Ishikawa (cell line): ENCODE data around the gene GPR18.

Source experiments
- CREB1 ChIP-seq: IDR thresholded peaks from 2 replicates; pipeline ENCODE4 v1.6.1; 2012; ENCODE audit warnings: low read depth
- EGR1 ChIP-seq: IDR thresholded peaks from 2 replicates; pipeline ENCODE4 v1.6.1; 2012
- EP300 ChIP-seq: IDR thresholded peaks from 2 replicates; pipeline ENCODE4 v1.6.1; 2012; ENCODE audit warnings: borderline replicate concordance
- FOXM1 ChIP-seq: IDR thresholded peaks from 2 replicates; pipeline ENCODE4 v1.6.1; 2012; ENCODE audit warnings: low read depth, borderline replicate concordance
- TAF1 ChIP-seq: IDR thresholded peaks from 2 replicates; pipeline ENCODE4 v1.6.1; 2012; ENCODE audit warnings: low read depth, mild to moderate bottlenecking
- TF ChIP-seq, protein P1 (sequence below): IDR thresholded peaks from 2 replicates; pipeline ENCODE4 v1.6.1; 2012

DNA sequence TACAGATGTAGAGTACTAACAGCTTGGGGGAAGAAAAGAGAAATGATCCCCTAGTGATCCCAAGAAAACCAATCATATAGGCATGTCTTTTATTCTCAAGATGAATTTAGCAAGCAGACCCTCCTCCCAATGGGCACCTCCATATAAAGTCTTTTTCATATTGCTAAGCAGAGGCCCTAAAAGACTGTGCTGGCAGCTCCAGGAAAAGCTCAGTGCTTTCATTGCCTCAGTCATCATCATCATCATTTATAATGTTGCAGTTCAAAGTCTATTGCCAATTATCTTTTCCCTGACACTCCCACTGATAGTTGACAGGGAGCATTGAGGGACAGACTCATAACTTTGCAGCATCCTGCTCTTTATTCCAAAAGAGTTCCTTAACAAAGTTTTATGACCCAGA is 36.0 kb upstream of the GPR18 start:
- TF ChIP-seq EP300: no peak
- TF ChIP-seq, protein P1, sequence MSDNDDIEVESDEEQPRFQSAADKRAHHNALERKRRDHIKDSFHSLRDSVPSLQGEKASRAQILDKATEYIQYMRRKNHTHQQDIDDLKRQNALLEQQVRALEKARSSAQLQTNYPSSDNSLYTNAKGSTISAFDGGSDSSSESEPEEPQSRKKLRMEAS: no peak
- no peak for TF ChIP-seq FOXM1
- TF ChIP-seq CREB1: no peak
- no peak for TF ChIP-seq TAF1
- TF ChIP-seq EGR1: no peak
